Hepatocyte (in vitro differentiated cells): ENCODE data around the gene ANKHD1. TPM values are rescaled to one million over a fixed set of nuclear protein-coding genes. Genes with fewer than 3 reads are reported as not detected.

Experiments
- DNase-seq: peaks from one replicate; pipeline ENCODE4 v3.0.0-alpha.2; 2016; ENCODE audit warnings: low spot score
- H2AFZ ChIP-seq: fragments of 200-600 bp; sonication (generic); 2 replicates; pipeline ENCODE4 v1.6.0; 2016; ENCODE audit warnings: antibody characterized with exemption, mild to moderate bottlenecking
- H3K27ac ChIP-seq: fragments of 200-600 bp; sonication (generic); 2 replicates; pipeline ENCODE4 v1.5.1; 2016; ENCODE audit warnings: mild to moderate bottlenecking
- H3K27me3 ChIP-seq: fragments of 200-600 bp; sonication (generic); 2 replicates; pipeline ENCODE4 v1.6.1; 2016
- H3K36me3 ChIP-seq: fragments of 200-600 bp; sonication (generic); replicated peaks from 2 replicates; pipeline ENCODE4 v1.5.1; 2016; ENCODE audit warnings: low read depth; ENCODE audit not compliant: insufficient read depth
- H3K4me1 ChIP-seq: fragments of 200-600 bp; sonication (generic); 2 replicates; pipeline ENCODE4 v1.5.1; 2016; ENCODE audit warnings: mild to moderate bottlenecking, moderate library complexity; ENCODE audit not compliant: insufficient read depth
- H3K4me2 ChIP-seq: fragments of 200-600 bp; sonication (generic); 2 replicates; pipeline ENCODE4 v1.6.0; 2016
- H3K4me3 ChIP-seq: fragments of 200-600 bp; sonication (generic); 2 replicates; pipeline ENCODE4 v1.5.1; 2016; ENCODE audit warnings: mild to moderate bottlenecking
- H3K79me2 ChIP-seq: fragments of 200-600 bp; sonication (generic); 2 replicates; pipeline ENCODE4 v1.6.0; 2017; ENCODE audit warnings: mild to moderate bottlenecking
- H3K9me2 ChIP-seq: fragments of 200-600 bp; sonication (generic); replicated peaks from 2 replicates; pipeline ENCODE4 v1.6.0; 2017; ENCODE audit warnings: mild to moderate bottlenecking; ENCODE audit not compliant: insufficient read depth
- H3K9me3 ChIP-seq: fragments of 200-600 bp; sonication (generic); 2 replicates; pipeline ENCODE4 v1.5.1; 2016; ENCODE audit warnings: low read depth, mild to moderate bottlenecking
- H4K20me1 ChIP-seq: fragments of 200-600 bp; sonication (generic); 2 replicates; pipeline ENCODE4 v1.6.0; 2016; ENCODE audit warnings: mild to moderate bottlenecking; ENCODE audit not compliant: insufficient read depth, poor library complexity, severe bottlenecking
- EZH2 ChIP-seq: fragments of 200-600 bp; sonication (generic); IDR thresholded peaks from 2 replicates; pipeline ENCODE4 v1.6.1; 2016; ENCODE audit warnings: antibody characterized with exemption, mild to moderate bottlenecking, borderline replicate concordance
- EZH2phosphoT487 ChIP-seq: fragments of 200-600 bp; sonication (generic); IDR thresholded peaks from one replicate; pipeline ENCODE4 v1.6.1; 2018; ENCODE audit warnings: antibody characterized with exemption, mild to moderate bottlenecking, low read depth, moderate library complexity; ENCODE audit not compliant: unreplicated experiment, severe bottlenecking
- WGBS: methylation state at CpG from one replicate; pipeline ENCODE4 v1.1.6; 2016; ENCODE audit warnings: low lambda C conversion rate; ENCODE audit errors: missing lambda C conversion rate; 5-methylcytosine and 5-hydroxymethylcytosine counted together
- polyA plus RNA-seq: library from polyadenylated mRNA; unstranded; fragments of >200 nt; fragmentation: Nextera tagmentation; extraction: Ambion mirVana; gene quantifications from 2 replicates; pipeline ENCODE4 v1.2.1, GENCODE V29; 2016
- total RNA-seq: library from RNA; depleted of rRNA; stranded (reverse); fragments of >200 nt; gene quantifications from 2 replicates; pipeline ENCODE4 v1.2.3, GENCODE V29; 2014
- TF ChIP-seq, protein P1 (sequence below): fragments of 200-600 bp; sonication (generic); IDR thresholded peaks from 2 replicates; pipeline ENCODE4 v1.5.1; 2016; ENCODE audit warnings: antibody characterized with exemption, mild to moderate bottlenecking; ENCODE audit not compliant: poor library complexity

Gene ANKHD1
- total and polyA plus RNA-seq, 2 experiments from 2014 or later, result 53.6 to 70.7 TPM

DNA sequence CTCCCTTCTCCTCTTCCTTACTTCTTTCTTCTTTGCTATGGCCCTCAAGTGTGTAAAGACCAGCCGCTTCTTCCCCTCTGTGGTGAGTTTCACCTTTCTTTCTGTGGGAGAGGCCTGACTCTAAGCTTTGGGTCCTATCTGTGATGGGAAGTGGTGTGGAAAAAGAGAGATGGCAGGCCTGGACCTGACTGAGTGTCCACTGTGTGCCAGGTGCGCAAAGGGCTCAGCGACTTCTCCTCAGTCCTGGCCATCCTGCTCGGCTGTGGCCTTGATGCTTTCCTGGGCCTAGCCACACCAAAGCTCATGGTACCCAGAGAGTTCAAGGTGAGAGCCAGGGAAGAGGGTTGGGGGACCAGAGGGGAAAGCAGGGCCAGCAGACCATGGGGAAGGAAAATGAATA is 35.7 kb upstream of the ANKHD1 start:
- no peak for DNase-seq
- H2AFZ ChIP-seq, result no peak overlapping the region
- H3K4me1 ChIP-seq, result no peaks in the 10 kb centered on the region
- TF ChIP-seq EZH2phosphoT487 (no peak), EZH2 (no peak)
- TF ChIP-seq, protein P1, sequence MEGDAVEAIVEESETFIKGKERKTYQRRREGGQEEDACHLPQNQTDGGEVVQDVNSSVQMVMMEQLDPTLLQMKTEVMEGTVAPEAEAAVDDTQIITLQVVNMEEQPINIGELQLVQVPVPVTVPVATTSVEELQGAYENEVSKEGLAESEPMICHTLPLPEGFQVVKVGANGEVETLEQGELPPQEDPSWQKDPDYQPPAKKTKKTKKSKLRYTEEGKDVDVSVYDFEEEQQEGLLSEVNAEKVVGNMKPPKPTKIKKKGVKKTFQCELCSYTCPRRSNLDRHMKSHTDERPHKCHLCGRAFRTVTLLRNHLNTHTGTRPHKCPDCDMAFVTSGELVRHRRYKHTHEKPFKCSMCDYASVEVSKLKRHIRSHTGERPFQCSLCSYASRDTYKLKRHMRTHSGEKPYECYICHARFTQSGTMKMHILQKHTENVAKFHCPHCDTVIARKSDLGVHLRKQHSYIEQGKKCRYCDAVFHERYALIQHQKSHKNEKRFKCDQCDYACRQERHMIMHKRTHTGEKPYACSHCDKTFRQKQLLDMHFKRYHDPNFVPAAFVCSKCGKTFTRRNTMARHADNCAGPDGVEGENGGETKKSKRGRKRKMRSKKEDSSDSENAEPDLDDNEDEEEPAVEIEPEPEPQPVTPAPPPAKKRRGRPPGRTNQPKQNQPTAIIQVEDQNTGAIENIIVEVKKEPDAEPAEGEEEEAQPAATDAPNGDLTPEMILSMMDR, result no peak
- H3K27me3 ChIP-seq, result no peaks in the 10 kb centered on the region
- no peaks in the 10 kb centered on the region for H3K79me2 ChIP-seq
- H4K20me1 ChIP-seq, result no peaks in the 10 kb centered on the region
- 94% methylated on average over 4 of the region's 4 CpGs for WGBS
- H3K36me3 ChIP-seq, result no peaks in the 10 kb centered on the region
- no peak overlapping the region for H3K27ac ChIP-seq
- no peaks in the 10 kb centered on the region for H3K9me2 ChIP-seq
- H3K4me2 ChIP-seq, result no peak overlapping the region
- no peak overlapping the region for H3K4me3 ChIP-seq
- H3K9me3 ChIP-seq, result no peaks in the 10 kb centered on the region

DNA sequence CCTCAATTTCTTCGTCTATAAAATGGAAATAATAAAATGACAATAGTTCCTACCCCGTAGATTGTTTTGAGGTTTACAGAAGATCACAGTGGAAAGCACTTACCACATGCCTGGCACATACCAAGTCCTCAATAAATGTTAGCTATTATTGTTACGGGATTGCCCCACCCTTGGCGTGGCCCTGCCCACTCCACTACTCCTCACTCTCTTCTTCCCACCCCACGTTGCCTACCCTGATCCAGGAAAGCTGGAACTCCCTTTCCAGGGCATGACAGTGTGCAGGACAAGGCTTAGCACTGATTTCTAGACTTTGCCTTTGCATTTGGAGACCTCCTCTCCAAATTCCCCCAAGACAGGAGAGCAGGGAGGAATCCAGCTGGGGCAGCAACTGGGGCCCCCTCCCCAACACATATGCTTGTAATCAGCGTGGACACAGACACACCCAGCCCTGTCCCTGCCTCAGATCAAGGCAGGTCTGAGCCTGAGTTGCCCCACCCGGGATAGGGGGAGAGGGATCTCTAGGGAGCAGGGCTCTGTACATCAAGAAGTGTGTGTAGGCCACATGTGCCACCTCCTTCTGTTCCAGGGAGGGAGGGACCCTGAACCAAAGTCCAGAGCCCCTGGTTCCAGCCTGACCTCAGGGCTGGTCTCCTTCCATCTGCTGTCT is 34.9 kb upstream of the ANKHD1 start:
- H3K27me3 ChIP-seq, result no peaks in the 10 kb centered on the region
- no peaks in the 10 kb centered on the region for H3K4me1 ChIP-seq
- no peaks in the 10 kb centered on the region for H3K9me3 ChIP-seq
- H3K9me2 ChIP-seq, result no peaks in the 10 kb centered on the region
- 77% methylated on average over 7 of the region's 7 CpGs for WGBS
- no peak overlapping the region for H2AFZ ChIP-seq
- no peak overlapping the region for H3K27ac ChIP-seq
- TF ChIP-seq EZH2phosphoT487 (no peak), EZH2 (no peak)
- TF ChIP-seq, protein P1, result no peak
- DNase-seq, result no peak
- H3K36me3 ChIP-seq, result no peaks in the 10 kb centered on the region
- H3K79me2 ChIP-seq, result no peaks in the 10 kb centered on the region
- H4K20me1 ChIP-seq, result no peaks in the 10 kb centered on the region
- H3K4me2 ChIP-seq, result no peak overlapping the region
- H3K4me3 ChIP-seq, result no peak overlapping the region

DNA sequence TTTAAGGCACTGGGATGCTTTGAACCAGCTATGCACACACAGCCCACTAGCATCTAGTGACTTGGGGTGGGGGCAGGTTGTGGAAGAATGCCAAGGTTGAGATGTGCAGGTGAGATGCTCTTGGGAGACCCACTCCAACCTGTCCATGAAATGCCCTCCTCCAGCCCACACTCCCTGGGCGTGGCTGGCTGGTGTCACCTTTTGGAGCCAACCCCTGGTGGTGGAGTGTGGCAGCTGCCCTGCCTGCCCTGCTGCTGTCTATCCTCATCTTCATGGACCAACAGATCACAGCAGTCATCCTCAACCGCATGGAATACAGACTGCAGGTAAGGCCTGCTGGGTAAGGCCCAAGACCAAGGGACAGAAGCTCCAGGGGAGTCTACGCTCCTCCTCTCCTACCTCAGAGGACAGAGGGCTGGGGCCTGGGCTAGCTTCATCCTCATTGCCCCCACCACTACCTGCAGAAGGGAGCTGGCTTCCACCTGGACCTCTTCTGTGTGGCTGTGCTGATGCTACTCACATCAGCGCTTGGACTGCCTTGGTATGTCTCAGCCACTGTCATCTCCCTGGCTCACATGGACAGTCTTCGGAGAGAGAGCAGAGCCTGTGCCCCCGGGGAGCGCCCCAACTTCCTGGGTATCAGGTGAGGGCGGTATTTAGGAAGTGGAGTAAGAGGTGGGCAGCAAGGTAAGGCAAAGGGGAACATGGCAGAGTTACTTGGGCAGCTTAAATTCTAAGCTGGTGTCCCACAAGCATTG is 34.2 kb upstream of the ANKHD1 start:
- H3K27ac ChIP-seq, result no peak overlapping the region
- no peaks in the 10 kb centered on the region for H3K4me1 ChIP-seq
- no peaks in the 10 kb centered on the region for H3K9me3 ChIP-seq
- no peaks in the 10 kb centered on the region for H4K20me1 ChIP-seq
- no peak for DNase-seq
- TF ChIP-seq EZH2phosphoT487 (no peak), EZH2 (no peak)
- TF ChIP-seq, protein P1, result no peak
- H3K4me3 ChIP-seq, result no peak overlapping the region
- H3K36me3 ChIP-seq, result no peaks in the 10 kb centered on the region
- no peaks in the 10 kb centered on the region for H3K27me3 ChIP-seq
- no peaks in the 10 kb centered on the region for H3K79me2 ChIP-seq
- no peaks in the 10 kb centered on the region for H3K9me2 ChIP-seq
- H3K4me2 ChIP-seq, result no peak overlapping the region
- no peak overlapping the region for H2AFZ ChIP-seq
- WGBS, result 90% methylated on average over 8 of the region's 8 CpGs
